Neural crest cell (in vitro differentiated cells): Measurements from ENCODE around the gene GPN2. TPM values are rescaled to one million over a fixed set of nuclear protein-coding genes. Genes with fewer than 3 reads are reported as not detected.
"Not testable (repeated sequence)": the region's sequence is repeated elsewhere in the genome, so short reads cannot be mapped to it uniquely, and the experiment has no call there.

ENCODE experiments used
- DNase-seq: peaks from one replicate; pipeline ENCODE4 v3.0.0; 2021; ENCODE audit warnings: low read depth, mixed read lengths, low spot score
- H3K27ac Mint-ChIP-seq: one replicate; pipeline ENCODE4 v1.8.0; 2021; ENCODE audit warnings: mild to moderate bottlenecking, mixed read lengths; ENCODE audit not compliant: unreplicated experiment
- H3K27me3 Mint-ChIP-seq: 2 replicates; pipeline ENCODE4 v1.8.0; 2021; ENCODE audit warnings: low read depth, mild to moderate bottlenecking, mixed read lengths
- H3K36me3 Mint-ChIP-seq: 2 replicates; pipeline ENCODE4 v1.8.0; 2021; ENCODE audit warnings: low read depth, mild to moderate bottlenecking, mixed read lengths
- H3K4me1 Mint-ChIP-seq: 2 replicates; pipeline ENCODE4 v1.8.0; 2021; ENCODE audit warnings: mixed read lengths
- H3K4me3 Mint-ChIP-seq: one replicate; pipeline ENCODE4 v1.8.0; 2021; ENCODE audit warnings: mild to moderate bottlenecking, mixed read lengths
- H3K9me3 Mint-ChIP-seq: 2 replicates; pipeline ENCODE4 v1.8.0; 2021; ENCODE audit warnings: mixed read lengths
- CTCF ChIP-seq: fragments of 200-600 bp; sonication (generic); conservative IDR thresholded peaks from 2 replicates; pipeline ENCODE4 v1.5.0; 2021; ENCODE audit warnings: antibody characterized with exemption, mild to moderate bottlenecking
- total RNA-seq: library from RNA; stranded (reverse); gene quantifications from 2 replicates; pipeline ENCODE4 v1.2.1, GENCODE V29; 2021

Gene GPN2
- total RNA-seq, 1 donor from 2014 or later, result 31.7 TPM

DNA sequence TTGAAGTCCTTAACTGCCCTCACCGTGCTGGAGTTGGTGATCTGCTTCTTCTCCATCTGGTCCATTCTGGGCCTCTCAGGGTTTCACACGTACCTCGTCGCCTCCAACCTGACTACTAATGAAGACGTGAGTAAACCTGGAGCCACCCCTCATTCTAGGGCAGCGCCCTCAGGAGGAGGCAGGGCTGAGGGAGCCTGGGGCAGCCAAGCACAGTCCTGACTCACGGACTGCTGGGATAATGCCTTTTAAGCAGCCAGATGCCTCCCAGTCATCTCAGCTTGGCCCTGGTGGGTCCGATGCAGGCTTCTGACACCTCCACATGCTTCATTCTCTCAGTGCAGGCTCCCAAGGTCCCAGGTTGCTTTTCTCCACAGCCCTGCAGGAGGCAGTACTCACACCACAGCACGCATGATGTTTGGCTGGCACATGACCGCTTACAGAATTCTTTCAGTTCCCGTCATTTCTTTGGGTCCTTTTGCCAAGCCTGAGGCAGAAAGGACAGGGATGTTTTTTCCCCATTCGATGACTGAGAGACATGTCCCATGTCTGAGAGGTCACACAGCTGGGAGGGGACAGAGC, 38.9 kb downstream of the GPN2 start:
- Mint-ChIP-seq H3K27me3 (no peaks in the 10 kb centered on the region), H3K9me3 (no peaks in the 10 kb centered on the region), H3K4me3 (no peak overlapping the region), H3K36me3 (peaks cover 12% of the 10 kb centered on the region), H3K27ac (no peak overlapping the region), H3K4me1 (no peaks in the 10 kb centered on the region)
- no peak for DNase-seq
- TF ChIP-seq CTCF, result no peak

GRCh38 chr1:26848941-26849774, 40.9 kb downstream of the GPN2 start:
- Mint-ChIP-seq H3K4me1 (no peaks in the 10 kb centered on the region), H3K9me3 (no peaks in the 10 kb centered on the region), H3K27me3 (no peaks in the 10 kb centered on the region), H3K4me3 (no peak overlapping the region), H3K27ac (no peak overlapping the region), H3K36me3 (peaks cover 12% of the 10 kb centered on the region)
- TF ChIP-seq CTCF, result no peak
- DNase-seq, result no peak

- H3K27ac Mint-ChIP-seq, result peak overlapping the region; percentile 43
- H3K27me3 Mint-ChIP-seq, result no peaks in the 10 kb centered on the region
- H3K36me3 Mint-ChIP-seq, result peaks cover 12% of the 10 kb centered on the region
- no peak for DNase-seq
- TF ChIP-seq CTCF, result no peak
- no peaks in the 10 kb centered on the region for H3K4me1 Mint-ChIP-seq
- no peaks in the 10 kb centered on the region for H3K9me3 Mint-ChIP-seq
- no peak overlapping the region for H3K4me3 Mint-ChIP-seq
These were observed 41.6 kb downstream of the GPN2 start for GRCh38 chr1:26848499-26848898.

DNA sequence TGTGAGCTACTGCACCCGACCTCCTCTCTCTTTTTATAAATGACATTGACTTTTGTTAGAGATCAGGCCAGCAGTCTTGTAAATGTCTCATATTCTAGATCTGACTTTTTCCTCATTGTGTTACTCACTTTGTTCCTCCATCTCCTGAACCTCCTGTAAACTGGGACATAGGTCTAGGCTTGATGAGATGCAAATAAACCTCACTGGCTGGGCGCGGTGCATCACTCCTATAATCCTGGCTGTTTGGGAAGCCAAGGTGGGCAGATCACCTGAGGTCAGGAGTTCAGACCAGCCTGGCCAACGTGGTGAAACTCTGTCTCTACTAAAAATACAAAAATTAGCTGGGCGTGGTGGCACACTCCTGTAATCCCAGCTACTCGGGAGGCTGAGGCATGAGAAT, 42.3 kb downstream of the GPN2 start:
- H3K4me3 Mint-ChIP-seq, H3K9me3 Mint-ChIP-seq, H3K36me3 Mint-ChIP-seq, H3K27me3 Mint-ChIP-seq, H3K4me1 Mint-ChIP-seq, DNase-seq: not testable (repeated sequence)
- H3K27ac Mint-ChIP-seq, result peak overlapping the region; percentile 57

GRCh38 chr1:26844424-26845196, 45.5 kb downstream of the GPN2 start:
- Mint-ChIP-seq H3K36me3 (peaks cover 4% of the 10 kb centered on the region), H3K4me1 (no peaks in the 10 kb centered on the region), H3K4me3 (no peak overlapping the region), H3K9me3 (no peaks in the 10 kb centered on the region), H3K27me3 (no peaks in the 10 kb centered on the region), H3K27ac (no peak overlapping the region)
- TF ChIP-seq CTCF, result no peak
- DNase-seq, result no peak
